Ishikawa (cell line): ENCODE data around the gene TRAF5.

ENCODE experiments used
- CEBPB ChIP-seq: IDR thresholded peaks from 2 replicates; pipeline ENCODE4 v1.6.1; 2012
- CREB1 ChIP-seq: IDR thresholded peaks from 2 replicates; pipeline ENCODE4 v1.6.1; 2012; ENCODE audit warnings: low read depth
- EGR1 ChIP-seq: IDR thresholded peaks from 2 replicates; pipeline ENCODE4 v1.6.1; 2012
- EP300 ChIP-seq: IDR thresholded peaks from 2 replicates; pipeline ENCODE4 v1.6.1; 2012; ENCODE audit warnings: borderline replicate concordance
- FOXM1 ChIP-seq: IDR thresholded peaks from 2 replicates; pipeline ENCODE4 v1.6.1; 2012; ENCODE audit warnings: low read depth, borderline replicate concordance
- MAX ChIP-seq: IDR thresholded peaks from 2 replicates; pipeline ENCODE4 v1.6.1; 2012
- RAD21 ChIP-seq: IDR thresholded peaks from 2 replicates; pipeline ENCODE4 v1.6.1; 2012; ENCODE audit warnings: low read depth
- REST ChIP-seq: IDR thresholded peaks from 2 replicates; pipeline ENCODE4 v1.6.1; 2012; ENCODE audit warnings: low read depth, mild to moderate bottlenecking
- TAF1 ChIP-seq: IDR thresholded peaks from 2 replicates; pipeline ENCODE4 v1.6.1; 2012; ENCODE audit warnings: low read depth, mild to moderate bottlenecking
- TCF12 ChIP-seq: IDR thresholded peaks from 2 replicates; pipeline ENCODE4 v1.6.1; 2012; ENCODE audit warnings: low read depth
- TEAD4 ChIP-seq: IDR thresholded peaks from 2 replicates; pipeline ENCODE4 v1.6.1; 2012
- YY1 ChIP-seq: IDR thresholded peaks from 2 replicates; pipeline ENCODE4 v1.6.1; 2012; ENCODE audit warnings: low read depth

DNA sequence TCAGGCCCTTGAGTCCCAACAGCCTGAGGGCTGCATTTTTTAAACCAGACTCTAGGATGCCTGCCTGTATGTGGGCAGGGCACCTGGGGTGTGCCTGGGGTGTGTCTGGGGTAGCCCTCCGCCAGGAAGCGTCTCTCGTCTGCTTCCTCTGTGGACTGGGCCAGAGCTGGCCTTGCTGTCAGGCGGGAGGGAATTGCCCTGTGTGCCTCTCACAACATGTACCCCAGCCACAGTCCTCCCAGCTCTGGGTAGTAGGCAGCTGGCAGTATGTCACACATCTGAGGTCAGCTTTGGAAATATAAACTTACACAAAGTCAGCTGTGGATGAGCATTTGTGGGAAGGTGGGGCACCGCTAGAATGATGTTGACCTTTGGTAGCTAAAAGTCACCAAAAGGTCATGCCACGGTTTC is 13.0 kb downstream of the TRAF5 start:
- TF ChIP-seq REST (no peak), TAF1 (no peak), TCF12 (no peak), EP300 (no peak), TEAD4 (no peak), CREB1 (no peak), RAD21 (no peak), EGR1 (no peak), CEBPB (no peak), MAX (no peak), YY1 (no peak), FOXM1 (no peak)
